Measurements from ENCODE around the gene VAC14. TPM values are rescaled to one million over a fixed set of nuclear protein-coding genes. Genes with fewer than 3 reads are reported as not detected.

VAC14 gene
- total RNA-seq, 1 donor from 2014 or later: 75.1 TPM

GRCh38 chr16:70789595-70790447, 11.1 kb downstream of the VAC14 start:
- intact Hi-C loops (cut with DNase I): no loop called here
- no peaks in the 10 kb centered on the region for H3K9me3 ChIP-seq
- TF ChIP-seq CTCF (IDR thresholded peaks at IDR 0.05): no peak
- H3K4me1 ChIP-seq: no peaks in the 10 kb centered on the region
- no peaks in the 10 kb centered on the region for H3K27me3 ChIP-seq
- H3K36me3 ChIP-seq: peaks cover 14 to 19% of the 10 kb centered on the region in 2 donors
- DNase-seq (ENCODE audit: low spot score in 2 of 2): no peak
- no peak overlapping the region for H3K4me3 ChIP-seq
- no peak overlapping the region for H3K27ac ChIP-seq

GRCh38 chr16:70788668-70789594, 12.0 kb downstream of the VAC14 start:
- TF ChIP-seq CTCF (IDR thresholded peaks at IDR 0.05): no peak
- H3K27ac ChIP-seq: no peak overlapping the region
- no peaks in the 10 kb centered on the region for H3K4me1 ChIP-seq
- intact Hi-C loops (cut with DNase I): no loop called here
- H3K36me3 ChIP-seq: peaks cover 23 to 28% of the 10 kb centered on the region in 2 donors
- no peak overlapping the region for H3K4me3 ChIP-seq
- H3K9me3 ChIP-seq: no peaks in the 10 kb centered on the region
- no peaks in the 10 kb centered on the region for H3K27me3 ChIP-seq
- no peak for DNase-seq (ENCODE audit: low spot score in 2 of 2)

- TF ChIP-seq CTCF (IDR thresholded peaks at IDR 0.05): no peak
- Histone ChIP-seq H3K4me1 (no peaks in the 10 kb centered on the region), H3K27me3 (no peaks in the 10 kb centered on the region), H3K4me3 (no peak overlapping the region), H3K36me3 (peaks cover 49 to 55% of the 10 kb centered on the region in 2 donors), H3K9me3 (no peaks in the 10 kb centered on the region), H3K27ac (no peak overlapping the region)
- intact Hi-C loops (cut with DNase I): no loop called here
- no peak for DNase-seq (ENCODE audit: low spot score in 2 of 2)
Observed at GRCh38 chr16:70786020-70786755, 14.8 kb downstream of the VAC14 start.

GRCh38 chr16:70784692-70785555, 16.0 kb downstream of the VAC14 start:
- H3K9me3 ChIP-seq: no peaks in the 10 kb centered on the region
- no peak for TF ChIP-seq CTCF (IDR thresholded peaks at IDR 0.05)
- intact Hi-C loops (cut with DNase I): no loop called here

More at GRCh38 chr16:70784692-70785555, 16.0 kb downstream of the VAC14 start:
- Histone ChIP-seq H3K36me3 (peaks cover 58 to 68% of the 10 kb centered on the region in 2 donors), H3K4me1 (no peaks in the 10 kb centered on the region), H3K4me3 (no peak overlapping the region), H3K27me3 (no peaks in the 10 kb centered on the region), H3K27ac (no peak overlapping the region)
- DNase-seq (ENCODE audit: low spot score in 2 of 2): no peak

Measured in ascending aorta (tissue), 2 donors.